Lung microvascular endothelial cell (primary cell): ENCODE measurements around the gene KIF1A. TPM values are rescaled to one million over a fixed set of nuclear protein-coding genes. Genes with fewer than 3 reads are reported as not detected.
A peak's percentile ranks its signal among the peaks of the same experiment; 100 is the strongest.

Experiments used
- DNase-seq, 2 donors: peaks; one replicate each; pipeline versions ENCODE4 v3.0.0 to v3.0.0-alpha.2; 2010; ENCODE audit warnings: low read depth in 2 of 2
- total RNA-seq: library from RNA; depleted of rRNA; stranded (reverse); fragments of >200 nt; gene quantifications from 2 replicates; pipeline ENCODE4 v1.2.1, GENCODE V29; 2014

The KIF1A gene, protein sequence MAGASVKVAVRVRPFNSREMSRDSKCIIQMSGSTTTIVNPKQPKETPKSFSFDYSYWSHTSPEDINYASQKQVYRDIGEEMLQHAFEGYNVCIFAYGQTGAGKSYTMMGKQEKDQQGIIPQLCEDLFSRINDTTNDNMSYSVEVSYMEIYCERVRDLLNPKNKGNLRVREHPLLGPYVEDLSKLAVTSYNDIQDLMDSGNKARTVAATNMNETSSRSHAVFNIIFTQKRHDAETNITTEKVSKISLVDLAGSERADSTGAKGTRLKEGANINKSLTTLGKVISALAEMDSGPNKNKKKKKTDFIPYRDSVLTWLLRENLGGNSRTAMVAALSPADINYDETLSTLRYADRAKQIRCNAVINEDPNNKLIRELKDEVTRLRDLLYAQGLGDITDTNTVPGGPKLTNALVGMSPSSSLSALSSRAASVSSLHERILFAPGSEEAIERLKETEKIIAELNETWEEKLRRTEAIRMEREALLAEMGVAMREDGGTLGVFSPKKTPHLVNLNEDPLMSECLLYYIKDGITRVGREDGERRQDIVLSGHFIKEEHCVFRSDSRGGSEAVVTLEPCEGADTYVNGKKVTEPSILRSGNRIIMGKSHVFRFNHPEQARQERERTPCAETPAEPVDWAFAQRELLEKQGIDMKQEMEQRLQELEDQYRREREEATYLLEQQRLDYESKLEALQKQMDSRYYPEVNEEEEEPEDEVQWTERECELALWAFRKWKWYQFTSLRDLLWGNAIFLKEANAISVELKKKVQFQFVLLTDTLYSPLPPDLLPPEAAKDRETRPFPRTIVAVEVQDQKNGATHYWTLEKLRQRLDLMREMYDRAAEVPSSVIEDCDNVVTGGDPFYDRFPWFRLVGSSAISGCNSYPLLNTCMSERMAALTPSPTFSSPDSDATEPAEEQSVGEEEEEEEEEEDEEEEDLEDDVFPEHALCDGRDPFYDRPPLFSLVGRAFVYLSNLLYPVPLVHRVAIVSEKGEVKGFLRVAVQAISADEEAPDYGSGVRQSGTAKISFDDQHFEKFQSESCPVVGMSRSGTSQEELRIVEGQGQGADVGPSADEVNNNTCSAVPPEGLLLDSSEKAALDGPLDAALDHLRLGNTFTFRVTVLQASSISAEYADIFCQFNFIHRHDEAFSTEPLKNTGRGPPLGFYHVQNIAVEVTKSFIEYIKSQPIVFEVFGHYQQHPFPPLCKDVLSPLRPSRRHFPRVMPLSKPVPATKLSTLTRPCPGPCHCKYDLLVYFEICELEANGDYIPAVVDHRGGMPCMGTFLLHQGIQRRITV (N-terminal part only)
- under 0.01 and 0.20 TPM in 2 replicates for total RNA-seq

DNA sequence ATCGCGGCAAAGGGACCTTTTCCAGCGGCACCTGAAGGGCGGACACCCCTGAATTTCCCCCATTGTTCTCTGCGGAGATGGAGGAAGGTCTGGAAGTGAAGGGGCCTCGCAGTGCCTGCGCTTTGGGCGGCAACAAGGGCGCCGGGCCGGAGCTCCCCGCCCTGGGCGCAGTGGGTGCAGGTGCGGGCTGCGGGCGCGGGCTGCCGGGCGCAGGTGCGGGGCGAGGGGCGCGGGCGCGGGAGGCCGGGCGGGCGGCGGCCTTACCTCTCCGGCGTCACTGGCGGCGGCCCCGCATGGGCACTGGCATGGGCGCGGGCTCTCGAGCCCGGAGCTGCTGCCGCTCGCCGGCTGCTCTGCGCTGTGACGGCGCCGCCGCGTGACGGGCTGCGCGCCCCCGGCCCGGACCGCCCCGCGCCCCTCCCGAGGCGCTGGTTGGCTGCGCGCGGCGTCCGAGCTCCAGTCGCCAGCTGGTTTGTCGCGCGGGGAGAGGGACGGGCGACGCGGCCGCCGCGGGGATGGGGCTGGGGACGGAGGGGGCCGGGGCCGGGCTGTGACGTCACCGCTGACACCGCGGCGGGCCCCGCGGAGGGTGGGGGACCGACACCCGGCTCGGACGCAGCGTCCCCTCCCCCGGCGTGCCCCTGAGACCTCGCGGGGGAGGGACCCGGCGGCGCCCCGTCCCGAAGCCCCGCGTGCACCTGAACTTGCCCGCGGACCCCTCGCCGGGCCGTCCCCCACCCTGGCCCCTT, at the start of gene KIF1A:
Gene KIF1A (minus strand): TSS at position 362 of the 749 bp plus-strand sequence. CDS start 22,467 bp downstream, outside the sequence.
- peak in 1 of 2 donors; percentile 13 for DNase-seq

DNA sequence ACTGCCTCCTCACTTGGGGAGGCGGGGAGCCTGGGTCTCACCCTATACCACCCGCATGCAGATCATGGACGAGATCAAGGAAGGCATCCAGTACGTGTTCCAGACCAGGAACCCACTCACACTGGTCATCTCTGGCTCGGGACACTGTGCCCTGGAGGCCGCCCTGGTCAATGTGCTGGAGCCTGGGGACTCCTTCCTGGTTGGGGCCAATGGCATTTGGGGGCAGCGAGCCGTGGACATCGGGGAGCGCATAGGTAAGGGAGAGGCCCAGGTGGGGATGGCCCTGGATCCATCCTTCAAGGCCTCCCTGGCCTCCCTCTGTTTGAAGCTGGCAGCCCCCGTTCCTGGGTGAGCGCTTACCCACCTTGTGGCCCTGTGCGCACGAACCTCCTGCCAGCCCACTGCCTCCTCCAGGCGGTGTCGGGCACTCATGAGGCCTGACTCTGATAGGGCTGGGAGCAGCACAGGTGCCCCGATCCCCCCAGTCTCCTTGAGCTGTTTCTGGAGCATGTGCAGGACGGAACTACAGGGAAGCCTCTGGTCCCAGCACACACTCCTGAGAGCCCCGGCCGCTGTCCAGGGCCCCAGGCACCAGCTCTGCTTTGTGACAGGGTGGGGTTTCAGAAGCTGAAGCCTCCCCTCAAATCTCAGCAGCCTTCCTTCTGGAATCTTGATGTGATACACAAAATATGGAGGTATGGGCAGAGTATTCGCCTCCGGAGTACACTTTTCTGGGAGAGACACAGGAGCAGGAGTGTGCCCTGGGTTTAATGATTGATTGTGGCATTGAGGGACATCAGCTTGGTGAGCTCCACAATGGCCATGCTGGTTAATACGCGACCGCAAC, 49.3 kb upstream of the KIF1A start:
- no peak for DNase-seq

DNA sequence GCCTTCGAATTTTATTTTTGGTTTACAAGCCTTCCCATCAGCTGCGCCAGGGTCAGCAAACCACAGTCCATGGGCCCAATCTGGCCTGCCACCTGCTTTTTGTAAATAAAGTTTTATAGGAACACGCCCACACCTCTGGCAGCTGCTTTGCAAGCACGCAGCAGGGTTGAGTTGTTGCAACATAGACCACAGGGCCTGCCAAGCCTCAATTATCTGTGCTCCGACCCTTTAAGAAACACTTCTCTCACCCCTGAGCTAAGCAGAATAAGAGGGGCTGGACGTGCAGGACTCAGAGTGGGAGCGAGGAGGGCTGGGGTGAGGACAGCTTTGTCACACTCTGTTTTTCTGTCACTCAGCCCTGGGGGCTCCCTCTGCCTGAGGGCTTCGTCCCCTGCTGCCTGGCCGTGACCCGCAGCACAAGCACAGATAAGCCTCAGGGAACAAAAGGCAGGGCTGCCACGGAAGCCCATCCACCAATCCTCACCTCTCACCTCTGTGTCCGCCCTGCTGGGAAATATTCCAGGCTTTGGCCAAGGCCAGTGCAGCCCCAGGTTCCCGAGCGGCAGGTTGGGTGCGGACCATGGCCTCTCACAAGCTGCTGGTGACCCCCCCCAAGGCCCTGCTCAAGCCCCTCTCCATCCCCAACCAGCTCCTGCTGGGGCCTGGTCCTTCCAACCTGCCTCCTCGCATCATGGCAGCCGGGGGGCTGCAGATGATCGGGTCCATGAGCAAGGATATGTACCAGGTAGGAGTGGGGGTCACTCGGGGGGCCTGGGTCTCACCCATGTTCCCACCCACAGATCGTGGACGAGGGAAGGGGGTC, 48.5 kb upstream of the KIF1A start, which contains the start of gene AGXT:
Gene AGXT (plus strand): TSS at position 539 of the 823 bp plus-strand sequence. CDS start 42 bp downstream, at position 581.
- no peak for DNase-seq

DNA sequence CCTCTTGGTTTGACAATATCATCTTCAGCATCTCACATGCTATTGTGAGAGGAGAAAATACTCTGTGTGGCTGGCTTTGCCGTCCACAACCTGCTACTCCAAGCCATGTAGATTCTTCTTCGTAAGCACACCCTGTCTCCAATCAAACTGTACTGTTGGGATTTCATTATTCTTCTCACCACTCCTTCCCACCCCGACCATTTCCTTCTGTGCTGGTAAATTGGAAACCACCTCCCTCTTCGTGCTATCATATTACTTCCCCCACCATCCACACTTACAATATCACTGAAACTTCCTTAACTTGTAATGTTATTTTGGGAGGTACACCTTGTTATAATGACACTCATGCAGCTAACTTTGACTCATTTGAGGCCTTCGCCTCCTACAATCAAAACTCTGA, 45.4 kb upstream of the KIF1A start:
- no peak for DNase-seq

- no peak for DNase-seq
Measured at GRCh38 chr2:240864475-240864874, 44.5 kb upstream of the KIF1A start.

- no peak for DNase-seq
Measured at GRCh38 chr2:240861547-240861946, 41.5 kb upstream of the KIF1A start.

- DNase-seq: no peak
Measured at GRCh38 chr2:240858871-240859270, 38.9 kb upstream of the KIF1A start.

DNA sequence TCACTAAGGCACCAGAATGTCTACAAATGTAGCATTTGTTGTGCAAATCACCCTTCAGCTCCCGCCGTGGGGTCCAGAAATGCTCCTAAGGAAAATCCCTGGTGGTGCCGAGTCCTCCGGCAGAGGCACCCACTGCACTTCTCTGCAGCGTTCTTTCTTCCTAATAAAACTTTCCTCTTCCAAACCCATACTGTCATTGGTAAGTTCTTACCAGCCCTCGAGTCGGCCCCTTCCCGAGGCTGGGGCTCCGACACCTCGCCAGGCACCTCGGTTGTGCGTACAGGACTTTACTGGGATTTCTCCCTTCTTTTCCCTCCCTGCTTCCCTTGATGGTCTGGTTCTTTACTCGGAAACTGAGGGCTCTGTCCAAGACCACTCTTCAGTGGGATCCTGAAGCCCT, 38.3 kb upstream of the KIF1A start:
- DNase-seq: no peak

DNA sequence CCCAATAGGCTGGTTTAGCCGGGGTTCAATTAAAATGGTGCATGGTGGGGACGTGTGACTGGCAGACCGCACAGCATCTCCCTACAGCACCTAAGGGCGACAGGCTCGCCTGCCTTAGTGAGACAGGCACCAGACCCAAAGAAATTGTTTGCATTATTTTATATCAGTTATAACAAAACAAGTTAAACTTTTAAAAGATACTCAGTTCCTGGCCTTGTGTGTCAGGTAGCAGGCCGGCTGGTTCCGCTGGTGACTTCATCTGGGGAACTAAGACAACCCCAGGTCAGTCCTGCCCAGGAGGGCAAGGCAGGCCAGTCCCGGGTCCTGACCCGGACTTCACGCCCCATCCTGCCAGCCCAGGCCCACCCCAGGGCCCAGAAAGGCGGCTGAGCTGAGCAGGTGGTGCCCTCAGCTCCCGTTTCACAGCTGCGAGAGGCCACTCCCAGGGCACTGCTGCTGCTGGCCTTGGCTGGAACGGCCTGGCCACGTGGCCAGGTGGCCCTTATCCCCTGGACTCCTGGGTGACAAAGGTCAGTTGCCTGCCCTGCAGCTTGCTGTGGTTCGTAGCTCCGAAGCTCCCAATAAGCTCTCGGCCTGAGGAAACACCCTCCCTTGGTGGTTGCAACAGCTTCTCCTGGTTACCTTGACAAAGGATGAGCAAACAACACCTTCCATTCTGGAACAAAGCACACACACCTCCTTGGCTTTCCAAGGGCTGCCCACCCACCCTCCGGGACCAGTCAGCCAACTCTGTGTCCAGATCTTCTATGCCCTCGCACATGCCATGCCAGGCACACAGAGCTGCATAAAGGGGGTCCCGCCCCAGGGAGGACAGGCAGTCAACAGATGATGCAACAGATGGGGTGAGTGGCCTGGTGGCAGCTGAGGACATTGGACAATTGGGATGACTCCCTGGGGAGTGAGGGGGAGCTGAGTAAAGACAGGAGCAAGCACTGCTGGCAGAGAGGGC, 37.3 kb upstream of the KIF1A start:
- DNase-seq: no peak

GRCh38 chr2:240856151-240856980, 36.3 kb upstream of the KIF1A start:
- peak in 1 of 2 donors; percentile 27 for DNase-seq

DNA sequence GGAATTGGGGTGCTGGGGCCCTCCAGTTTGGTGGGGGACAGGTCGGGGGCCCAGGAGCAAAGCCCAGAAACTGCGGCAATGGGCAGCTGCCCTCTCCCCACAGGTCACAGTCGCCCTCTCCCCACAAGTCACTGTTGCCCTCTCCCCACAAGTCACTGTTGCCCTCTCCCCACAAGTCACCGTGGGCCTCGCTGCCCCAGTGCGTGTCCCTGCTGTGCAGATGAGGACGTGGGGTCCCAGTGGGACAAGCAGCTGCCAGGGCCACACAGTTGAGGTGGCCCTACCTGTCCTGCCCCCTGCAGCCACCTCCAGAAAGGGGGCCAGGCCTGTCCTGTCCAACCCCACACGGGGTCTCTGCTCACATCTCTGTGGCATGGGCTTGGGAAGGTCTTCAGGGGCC, 35.7 kb upstream of the KIF1A start:
- DNase-seq: no peak

GRCh38 chr2:240852671-240853314, 32.8 kb upstream of the KIF1A start:
- DNase-seq: no peak

GRCh38 chr2:240851078-240851991, 31.3 kb upstream of the KIF1A start:
- DNase-seq: peak; percentile 81 to 87

DNA sequence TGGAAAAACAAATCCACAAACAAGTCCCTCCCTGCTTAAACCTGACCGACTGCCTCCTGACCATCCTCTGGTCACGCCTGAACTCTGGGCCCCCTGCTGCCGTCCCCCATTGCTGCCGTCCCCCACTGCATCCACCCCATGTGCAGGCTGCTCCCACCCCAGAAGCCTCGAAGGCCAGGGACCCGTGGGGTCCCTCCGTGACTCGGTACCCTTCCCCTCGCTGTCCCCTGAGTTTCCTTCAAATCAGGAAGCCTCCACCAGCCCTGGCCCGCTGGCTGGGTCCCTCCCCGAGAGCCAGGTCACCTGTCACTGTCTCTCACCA, 30.7 kb upstream of the KIF1A start:
- DNase-seq: no peak

- no peak for DNase-seq
Measured at GRCh38 chr2:240850026-240850425, 30.0 kb upstream of the KIF1A start.
